ENCODE data around the gene LAIR1. TPM values are rescaled to one million over a fixed set of nuclear protein-coding genes. Genes with fewer than 3 reads are reported as not detected.
"Not testable (repeated sequence)": the region's sequence is repeated elsewhere in the genome, so short reads cannot be mapped to it uniquely, and the experiment has no call there.

LAIR1 gene
- polyA plus RNA-seq, 1 donor (not counting 4 experiments of a cell fraction or from before 2014, with no cell fraction given), result not detected

GRCh38 chr19:54361680-54362422 is 2.9 kb downstream of the LAIR1 start:
- H3K79me2 ChIP-seq (ENCODE audit: control insufficient read depth, insufficient read depth, low read length); H3K4me2 ChIP-seq (ENCODE audit: control insufficient read depth, extremely low read depth, insufficient read depth, low read depth, low read length); H3K36me3 ChIP-seq (ENCODE audit: control insufficient read depth in 2 of 2, extremely low read depth in 1 of 2, insufficient read depth in 2 of 2, low read length in 2 of 2); H3K27ac ChIP-seq (ENCODE audit: control insufficient read depth, insufficient read depth, low read length); H3K27me3 ChIP-seq (ENCODE audit: control insufficient read depth, extremely low read depth, insufficient read depth, low read length); H2AFZ ChIP-seq (ENCODE audit: control insufficient read depth, low read length); H3K9me3 ChIP-seq (ENCODE audit: control insufficient read depth, low read depth, low read length); dilution Hi-C loops (cut with MboI; ENCODE audit: extremely low pct_ligation_motif_present, low sequenced_read_pairs); H3K9me1 ChIP-seq (ENCODE audit: control insufficient read depth, extremely low read depth, insufficient read depth, low read length); H4K20me1 ChIP-seq (ENCODE audit: control insufficient read depth, extremely low read depth, insufficient read depth, low read length); H3K4me3 ChIP-seq (ENCODE audit: control insufficient read depth in 2 of 3, extremely low read depth in 1 of 3, insufficient read depth in 2 of 3, low read depth in 1 of 3, low read length in 3 of 3); H3K9ac ChIP-seq (ENCODE audit: control insufficient read depth, extremely low read depth, insufficient read depth, low read length); FAIRE-seq; H3K4me1 ChIP-seq (ENCODE audit: control insufficient read depth, extremely low read depth, insufficient read depth, low read length); DNase-seq (ENCODE audit: low read depth, low spot score): not testable (repeated sequence)

GRCh38 chr19:54359149-54359820 is 5.4 kb downstream of the LAIR1 start:
- H3K4me1 ChIP-seq (ENCODE audit: control insufficient read depth, extremely low read depth, insufficient read depth, low read length); H3K9me3 ChIP-seq (ENCODE audit: control insufficient read depth, low read depth, low read length); dilution Hi-C loops (cut with MboI; ENCODE audit: extremely low pct_ligation_motif_present, low sequenced_read_pairs); H3K4me2 ChIP-seq (ENCODE audit: control insufficient read depth, extremely low read depth, insufficient read depth, low read depth, low read length); H3K36me3 ChIP-seq (ENCODE audit: control insufficient read depth in 2 of 2, extremely low read depth in 1 of 2, insufficient read depth in 2 of 2, low read length in 2 of 2); H3K79me2 ChIP-seq (ENCODE audit: control insufficient read depth, insufficient read depth, low read length); H3K4me3 ChIP-seq (ENCODE audit: control insufficient read depth in 2 of 3, extremely low read depth in 1 of 3, insufficient read depth in 2 of 3, low read depth in 1 of 3, low read length in 3 of 3); H3K27me3 ChIP-seq (ENCODE audit: control insufficient read depth, extremely low read depth, insufficient read depth, low read length); FAIRE-seq; H2AFZ ChIP-seq (ENCODE audit: control insufficient read depth, low read length); DNase-seq (ENCODE audit: low read depth, low spot score); H3K9ac ChIP-seq (ENCODE audit: control insufficient read depth, extremely low read depth, insufficient read depth, low read length); H3K9me1 ChIP-seq (ENCODE audit: control insufficient read depth, extremely low read depth, insufficient read depth, low read length); H4K20me1 ChIP-seq (ENCODE audit: control insufficient read depth, extremely low read depth, insufficient read depth, low read length); H3K27ac ChIP-seq (ENCODE audit: control insufficient read depth, insufficient read depth, low read length): not testable (repeated sequence)

- Histone ChIP-seq H3K9me1 (ENCODE audit: control insufficient read depth, extremely low read depth, insufficient read depth, low read length) (no peaks in the 10 kb centered on the region), H2AFZ (ENCODE audit: control insufficient read depth, low read length) (no peak overlapping the region), H3K4me1 (ENCODE audit: control insufficient read depth, extremely low read depth, insufficient read depth, low read length) (no peaks in the 10 kb centered on the region), H3K79me2 (ENCODE audit: control insufficient read depth, insufficient read depth, low read length) (no peaks in the 10 kb centered on the region), H3K4me3 (ENCODE audit: control insufficient read depth in 2 of 3, extremely low read depth in 1 of 3, insufficient read depth in 2 of 3, low read depth in 1 of 3, low read length in 3 of 3) (no peak overlapping the region), H3K9ac (ENCODE audit: control insufficient read depth, extremely low read depth, insufficient read depth, low read length) (no peak overlapping the region), H3K36me3 (ENCODE audit: control insufficient read depth in 2 of 2, extremely low read depth in 1 of 2, insufficient read depth in 2 of 2, low read length in 2 of 2) (no peaks in the 10 kb centered on the region), H3K4me2 (ENCODE audit: control insufficient read depth, extremely low read depth, insufficient read depth, low read depth, low read length) (no peak overlapping the region), H3K27me3 (ENCODE audit: control insufficient read depth, extremely low read depth, insufficient read depth, low read length) (no peaks in the 10 kb centered on the region), H3K9me3 (ENCODE audit: control insufficient read depth, low read depth, low read length) (no peaks in the 10 kb centered on the region), H3K27ac (ENCODE audit: control insufficient read depth, insufficient read depth, low read length) (no peak overlapping the region), H4K20me1 (ENCODE audit: control insufficient read depth, extremely low read depth, insufficient read depth, low read length) (no peaks in the 10 kb centered on the region)
- dilution Hi-C loops (cut with MboI; ENCODE audit: extremely low pct_ligation_motif_present, low sequenced_read_pairs), result no loop called here
- TF ChIP-seq EZH2 (IDR thresholded peaks at IDR 0.05; ENCODE audit: low read length), result no peak
- TF ChIP-seq CTCF (optimal IDR thresholded peaks at IDR 0.05 in 1 of 3, IDR thresholded peaks at IDR 0.05 in 1 of 3, conservative IDR thresholded peaks at IDR 0.05 in 1 of 3; ENCODE audit: extremely low read depth in 1 of 3, insufficient read depth in 2 of 3, low read length in 3 of 3), result no peak
- FAIRE-seq (no peak), DNase-seq (ENCODE audit: low read depth, low spot score) (no peak)
These were observed 7.3 kb downstream of the LAIR1 start for GRCh38 chr19:54357381-54357780.
